ENCODE data around the gene PRKAA1. TPM values are rescaled to one million over a fixed set of nuclear protein-coding genes. Genes with fewer than 3 reads are reported as not detected.

The PRKAA1 gene
- total RNA-seq, 1 experiment from 2014 or later: 28.8 TPM

DNA sequence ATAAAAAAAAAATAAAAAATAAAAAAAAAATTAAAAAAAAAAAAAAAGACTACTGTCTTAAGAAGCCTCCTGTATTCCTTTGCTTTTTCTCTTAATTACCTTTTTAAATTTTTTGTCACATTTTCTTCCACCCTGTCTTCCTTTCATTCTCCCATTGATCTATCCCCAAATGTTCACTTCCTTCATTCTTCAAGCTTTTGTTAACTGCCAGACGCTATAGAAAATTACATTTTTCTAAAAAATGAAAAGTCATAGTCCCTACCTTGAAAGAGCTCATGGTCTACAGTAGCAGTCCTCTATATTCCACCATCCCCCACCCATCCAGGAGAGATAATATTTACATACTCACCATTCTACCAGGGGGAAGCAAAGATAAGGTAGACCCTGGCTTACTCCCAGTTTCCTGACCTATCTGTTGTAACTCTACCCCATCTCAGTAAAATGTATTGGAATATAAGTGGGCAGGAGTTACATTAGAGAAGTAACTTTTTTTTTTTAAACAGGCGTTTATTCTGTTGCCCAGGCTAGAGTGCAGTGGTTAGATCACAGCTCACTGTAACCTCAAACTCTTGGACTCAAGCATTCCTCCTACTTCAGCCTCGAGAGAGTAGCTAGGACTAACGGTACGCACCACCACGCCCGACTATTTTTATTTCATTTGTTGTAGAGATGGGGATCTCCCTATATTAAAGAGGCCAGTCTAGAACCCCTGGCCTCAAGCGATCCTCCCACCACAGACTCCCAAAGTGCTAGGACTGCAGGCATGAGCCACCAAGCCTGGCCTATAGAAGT lies 3.8 kb upstream of the PRKAA1 start:
- H3K4me1 Mint-ChIP-seq: peaks cover 9 to 20% of the 10 kb centered on the region in 2 experiments
- peak overlapping the region in 1 of 2 experiments; percentile 10; a peak in 1 of 5 replicates for H3K4me3 Mint-ChIP-seq
- Histone ChIP-seq H3K23ac (ENCODE audit: insufficient read length, low read depth, low read length) (no peak overlapping the region), H3K4ac (ENCODE audit: low read depth, low read length) (no peak overlapping the region), H3K9me3 (ENCODE audit: control insufficient read depth, low read depth, low read length) (no peaks in the 10 kb centered on the region), H3K9ac (ENCODE audit: extremely low read depth, insufficient read length, low read length) (no peak overlapping the region), H2BK5ac (ENCODE audit: insufficient read length, low read length) (no peak overlapping the region), H3K18ac (ENCODE audit: insufficient read length, low read depth, low read length) (no peak overlapping the region), H4K91ac (ENCODE audit: insufficient read length, low read depth, low read length) (no peak overlapping the region), H3K79me1 (ENCODE audit: insufficient read depth, low read depth, low read length, poor library complexity, severe bottlenecking) (no peaks in the 10 kb centered on the region), H3K27me3 (ENCODE audit: insufficient read depth, low read length) (no peaks in the 10 kb centered on the region), H2BK15ac (ENCODE audit: low read depth, low read length) (no peak overlapping the region), H3K4me2 (ENCODE audit: insufficient read depth, insufficient read length, low read length) (no peak overlapping the region), H2BK12ac (ENCODE audit: insufficient read length, low read depth, low read length) (no peak overlapping the region), H3K79me2 (ENCODE audit: insufficient read depth, low read length) (peaks cover 4% of the 10 kb centered on the region; the same call in 1 of the 2 replicates), H2AFZ (ENCODE audit: low read length) (no peak overlapping the region), H2BK20ac (ENCODE audit: low read depth, low read length, poor library complexity, severe bottlenecking) (no peak overlapping the region), H3K4me1 (ENCODE audit: insufficient read depth, low read length) (no peaks in the 10 kb centered on the region; the same call in 1 of the 2 replicates), H4K8ac (replicated peaks; ENCODE audit: insufficient read length, low read depth, low read length) (no peak overlapping the region), H3K23me2 (ENCODE audit: insufficient read length, low read depth, low read length, poor library complexity, severe bottlenecking) (peaks cover 9% of the 10 kb centered on the region), H4K5ac (ENCODE audit: insufficient read length, low read depth, low read length) (no peak overlapping the region), H3T11ph (ENCODE audit: low read length) (no peak overlapping the region), H4K20me1 (ENCODE audit: control insufficient read depth, insufficient read depth, insufficient read length) (no peaks in the 10 kb centered on the region), H3K27ac (ENCODE audit: insufficient read length, low read depth, low read length) (no peak overlapping the region), H3K56ac (ENCODE audit: insufficient read length, low read depth, low read length) (no peak overlapping the region), H2BK120ac (ENCODE audit: low read depth, low read length, poor library complexity, severe bottlenecking) (no peak overlapping the region), H2AK5ac (ENCODE audit: insufficient read length, low read length) (no peak overlapping the region), H3K14ac (ENCODE audit: insufficient read depth, low read length) (no peak overlapping the region)
- H3K36me3 Mint-ChIP-seq (ENCODE audit: insufficient read depth in 1 of 3, low read depth in 3 of 3): no peaks in the 10 kb centered on the region; a peak in 1 of 7 replicates
- H3K27ac Mint-ChIP-seq: peak overlapping the region in 2 of 3 experiments; percentile 2 to 22; a peak in 3 of 7 replicates
- peaks cover 0 to 2% of the 10 kb centered on the region in 2 experiments; a peak in 1 of 5 replicates for H3K9me3 Mint-ChIP-seq
- no peak for DNase-seq
- no CpG with 5 or more reads among the region's 8 CpGs for WGBS (ENCODE audit: extremely low coverage, insufficient read length, low lambda C conversion rate)
- TF ChIP-seq, protein P1, sequence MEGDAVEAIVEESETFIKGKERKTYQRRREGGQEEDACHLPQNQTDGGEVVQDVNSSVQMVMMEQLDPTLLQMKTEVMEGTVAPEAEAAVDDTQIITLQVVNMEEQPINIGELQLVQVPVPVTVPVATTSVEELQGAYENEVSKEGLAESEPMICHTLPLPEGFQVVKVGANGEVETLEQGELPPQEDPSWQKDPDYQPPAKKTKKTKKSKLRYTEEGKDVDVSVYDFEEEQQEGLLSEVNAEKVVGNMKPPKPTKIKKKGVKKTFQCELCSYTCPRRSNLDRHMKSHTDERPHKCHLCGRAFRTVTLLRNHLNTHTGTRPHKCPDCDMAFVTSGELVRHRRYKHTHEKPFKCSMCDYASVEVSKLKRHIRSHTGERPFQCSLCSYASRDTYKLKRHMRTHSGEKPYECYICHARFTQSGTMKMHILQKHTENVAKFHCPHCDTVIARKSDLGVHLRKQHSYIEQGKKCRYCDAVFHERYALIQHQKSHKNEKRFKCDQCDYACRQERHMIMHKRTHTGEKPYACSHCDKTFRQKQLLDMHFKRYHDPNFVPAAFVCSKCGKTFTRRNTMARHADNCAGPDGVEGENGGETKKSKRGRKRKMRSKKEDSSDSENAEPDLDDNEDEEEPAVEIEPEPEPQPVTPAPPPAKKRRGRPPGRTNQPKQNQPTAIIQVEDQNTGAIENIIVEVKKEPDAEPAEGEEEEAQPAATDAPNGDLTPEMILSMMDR (conservative IDR thresholded peaks at IDR 0.05): no peak
- H3K27me3 Mint-ChIP-seq (ENCODE audit: low read depth): peaks cover 6% of the 10 kb centered on the region; the same call in 1 of the 2 replicates
